Suprapubic skin (tissue), 4 donors: ENCODE measurements around the gene CHD2.
"Not testable (repeated sequence)": the region's sequence is repeated elsewhere in the genome, so short reads cannot be mapped to it uniquely, and the experiment has no call there.

Experiments
- CTCF ChIP-seq, 2 donors: fragments of 200-600 bp in 1 of 2; fragments of 450-650 bp in 1 of 2; sonication (generic) in 1 of 2; IDR thresholded peaks; one replicate each; pipeline ENCODE4 v1.5.1; 2016 to 2019; ENCODE audit warnings: antibody characterized with exemption in 2 of 2, mild to moderate bottlenecking in 1 of 2, moderate library complexity in 1 of 2
- EP300 ChIP-seq: sonication (generic); formaldehyde crosslinking; IDR thresholded peaks from one replicate; pipeline ENCODE4 v1.6.1; 2017; ENCODE audit warnings: antibody characterized with exemption
- POLR2AphosphoS5 ChIP-seq, 3 donors: sonication (generic); formaldehyde crosslinking; IDR thresholded peaks; one replicate each; pipeline ENCODE4 v1.6.1; 2017; ENCODE audit warnings: antibody characterized with exemption in 3 of 3

- not testable (repeated sequence) for TF ChIP-seq CTCF (IDR thresholded peaks at IDR 0.05); POLR2AphosphoS5 (IDR thresholded peaks at IDR 0.05); EP300
Observed at GRCh38 chr15:93062628-93063261, 162.6 kb downstream of the CHD2 start.
